Left lung (tissue), 10 donors: ENCODE data around the gene FMNL2. TPM values are rescaled to one million over a fixed set of nuclear protein-coding genes. Genes with fewer than 3 reads are reported as not detected.

Source experiments
- ATAC-seq: fragments of 200-7000 bp; cut with Tn5 transposase; one replicate; pipeline ENCODE4 v1.9.1; 2020; ENCODE audit warnings: moderate library complexity
- DNase-seq, 4 donors: peaks; one replicate each; pipeline ENCODE4 v3.0.0-alpha.2; 2013 to 2020
- H3K27ac ChIP-seq, 2 donors: fragments of 200-600 bp; sonication (generic) in 1 of 2; one replicate each; pipeline versions ENCODE4 v1.5.0 to v1.8.0; 2020 to 2021
- H3K27me3 ChIP-seq, 2 donors: fragments of 200-600 bp; sonication (generic) in 1 of 2; one replicate each; pipeline versions ENCODE4 v1.5.0 to v1.8.0; 2020 to 2021
- H3K36me3 ChIP-seq, 2 donors: fragments of 200-600 bp; sonication (generic) in 1 of 2; one replicate each; pipeline versions ENCODE4 v1.5.0 to v1.8.0; 2020 to 2021
- H3K4me1 ChIP-seq, 2 donors: fragments of 200-600 bp; one replicate each; pipeline ENCODE4 v1.8.0; 2021
- H3K4me3 ChIP-seq, 2 donors: fragments of 200-600 bp; sonication (generic) in 1 of 2; one replicate each; pipeline versions ENCODE4 v1.5.0 to v1.8.0; 2020 to 2021; ENCODE audit warnings: mild to moderate bottlenecking in 1 of 2
- H3K9me3 ChIP-seq, 2 donors: fragments of 200-600 bp; sonication (generic) in 1 of 2; one replicate each; pipeline versions ENCODE4 v1.5.0 to v1.8.0; 2020 to 2021
- intact Hi-C, 2 donors: fragments of 100-400 bp; cut with DNase I; formaldehyde crosslinking; loops; one replicate each; pipeline versions ENCODE4 v1.11.2 to v1.14.2; 2022
- polyA plus RNA-seq, 6 donors: library from polyadenylated mRNA; unstranded; fragments of 120-200 nt; gene quantifications; one replicate each; pipeline ENCODE4 v1.2.1, GENCODE V29; 2013; ENCODE audit not compliant: insufficient read length in 6 of 6
- total RNA-seq, 2 donors: library from RNA; stranded (reverse); fragmentation: NEBNext Ultra II Directional; extraction: Animal tissue kit (Norgen Biotek cat#: 25700); gene quantifications; one replicate each; pipeline ENCODE4 v1.2.1, GENCODE V29; 2021
- TF ChIP-seq, protein P1 (sequence below), 2 donors: fragments of 200-600 bp; sonication (generic) in 1 of 2; IDR thresholded peaks; one replicate each; pipeline versions ENCODE4 v1.5.0 to v1.8.0; 2021; ENCODE audit warnings: antibody characterized with exemption in 2 of 2
- donor health status: DM: no; HTN: yes; CAD: no.
- donor health status: DM: no; HTN: no; CAD: no.

Gene FMNL2
- total and polyA plus RNA-seq, 8 donors, result 36.3 to 90.0 (median 77.7) TPM

GRCh38 chr2:152363936-152364335 is 29.0 kb downstream of the FMNL2 start:
- intact Hi-C loops, result no loop called here
- no peaks in the 10 kb centered on the region for H3K27me3 ChIP-seq
- ATAC-seq (no peak), DNase-seq (no peak)
- TF ChIP-seq, protein P1, sequence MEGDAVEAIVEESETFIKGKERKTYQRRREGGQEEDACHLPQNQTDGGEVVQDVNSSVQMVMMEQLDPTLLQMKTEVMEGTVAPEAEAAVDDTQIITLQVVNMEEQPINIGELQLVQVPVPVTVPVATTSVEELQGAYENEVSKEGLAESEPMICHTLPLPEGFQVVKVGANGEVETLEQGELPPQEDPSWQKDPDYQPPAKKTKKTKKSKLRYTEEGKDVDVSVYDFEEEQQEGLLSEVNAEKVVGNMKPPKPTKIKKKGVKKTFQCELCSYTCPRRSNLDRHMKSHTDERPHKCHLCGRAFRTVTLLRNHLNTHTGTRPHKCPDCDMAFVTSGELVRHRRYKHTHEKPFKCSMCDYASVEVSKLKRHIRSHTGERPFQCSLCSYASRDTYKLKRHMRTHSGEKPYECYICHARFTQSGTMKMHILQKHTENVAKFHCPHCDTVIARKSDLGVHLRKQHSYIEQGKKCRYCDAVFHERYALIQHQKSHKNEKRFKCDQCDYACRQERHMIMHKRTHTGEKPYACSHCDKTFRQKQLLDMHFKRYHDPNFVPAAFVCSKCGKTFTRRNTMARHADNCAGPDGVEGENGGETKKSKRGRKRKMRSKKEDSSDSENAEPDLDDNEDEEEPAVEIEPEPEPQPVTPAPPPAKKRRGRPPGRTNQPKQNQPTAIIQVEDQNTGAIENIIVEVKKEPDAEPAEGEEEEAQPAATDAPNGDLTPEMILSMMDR (IDR thresholded peaks at IDR 0.05), result no peak
- H3K27ac ChIP-seq, result no peak overlapping the region
- no peak overlapping the region for H3K4me3 ChIP-seq
- H3K4me1 ChIP-seq, result peaks cover 0 to 5% of the 10 kb centered on the region in 2 donors
- H3K36me3 ChIP-seq, result no peaks in the 10 kb centered on the region
- H3K9me3 ChIP-seq, result no peaks in the 10 kb centered on the region

GRCh38 chr2:152367547-152368390 is 32.8 kb downstream of the FMNL2 start:
- H3K4me3 ChIP-seq, result no peak overlapping the region
- no peak for DNase-seq
- no peaks in the 10 kb centered on the region for H3K4me1 ChIP-seq
- no peaks in the 10 kb centered on the region for H3K27me3 ChIP-seq
- TF ChIP-seq, protein P1 (IDR thresholded peaks at IDR 0.05), result no peak
- H3K9me3 ChIP-seq, result no peaks in the 10 kb centered on the region
- H3K27ac ChIP-seq, result no peak overlapping the region
- no peaks in the 10 kb centered on the region for H3K36me3 ChIP-seq
- ATAC-seq, result no peak
- intact Hi-C loops, result no loop called here

GRCh38 chr2:152369176-152369860 is 34.3 kb downstream of the FMNL2 start:
- H3K9me3 ChIP-seq, result no peaks in the 10 kb centered on the region
- intact Hi-C loops, result no loop called here
- no peak for ATAC-seq

GRCh38 chr2:152370783-152371182 is 35.8 kb downstream of the FMNL2 start:
- H3K36me3 ChIP-seq, result no peaks in the 10 kb centered on the region
- H3K4me1 ChIP-seq, result no peaks in the 10 kb centered on the region
- DNase-seq, result no peak
- H3K27ac ChIP-seq, result no peak overlapping the region
- H3K4me3 ChIP-seq, result no peak overlapping the region
- TF ChIP-seq, protein P1 (IDR thresholded peaks at IDR 0.05), result no peak
- ATAC-seq, result peak; percentile 54
- no peaks in the 10 kb centered on the region for H3K27me3 ChIP-seq
- intact Hi-C loops, result no loop called here
- no peaks in the 10 kb centered on the region for H3K9me3 ChIP-seq

More at GRCh38 chr2:152369176-152369860, 34.3 kb downstream of the FMNL2 start:
- TF ChIP-seq, protein P1 (IDR thresholded peaks at IDR 0.05), result no peak
- Histone ChIP-seq H3K36me3 (no peaks in the 10 kb centered on the region), H3K27me3 (no peaks in the 10 kb centered on the region), H3K4me1 (no peaks in the 10 kb centered on the region), H3K4me3 (no peak overlapping the region), H3K27ac (no peak overlapping the region)
- no peak for DNase-seq

GRCh38 chr2:152372438-152372984 is 37.5 kb downstream of the FMNL2 start:
- no peak overlapping the region for H3K27ac ChIP-seq
- H3K4me1 ChIP-seq, result no peaks in the 10 kb centered on the region
- no peaks in the 10 kb centered on the region for H3K9me3 ChIP-seq
- ATAC-seq (no peak), DNase-seq (no peak)
- intact Hi-C loops, result no loop called here
- no peaks in the 10 kb centered on the region for H3K27me3 ChIP-seq
- TF ChIP-seq, protein P1 (IDR thresholded peaks at IDR 0.05), result no peak
- no peak overlapping the region for H3K4me3 ChIP-seq
- no peaks in the 10 kb centered on the region for H3K36me3 ChIP-seq
